HG03196 (cell line): ENCODE data around the gene AMPH.
A peak's percentile ranks its signal among the peaks of the same experiment; 100 is the strongest.
"Not testable (repeated sequence)": the region's sequence is repeated elsewhere in the genome, so short reads cannot be mapped to it uniquely, and the experiment has no call there.

ENCODE experiments used
- ATAC-seq: cut with Tn5 transposase; IDR thresholded peaks from one replicate; pipeline ENCODE4 v1.9.1; 2021; ENCODE audit not compliant: unreplicated experiment

AMPH gene

GRCh38 chr7:38354271-38354851, 276.8 kb downstream of the AMPH start:
- not testable (repeated sequence) for ATAC-seq

GRCh38 chr7:38353431-38353881, 277.7 kb downstream of the AMPH start:
- not testable (repeated sequence) for ATAC-seq

- ATAC-seq = no peak
Measured at GRCh38 chr7:38351601-38352000, 279.6 kb downstream of the AMPH start.

GRCh38 chr7:38350777-38351176, 280.4 kb downstream of the AMPH start:
- ATAC-seq = not testable (repeated sequence)

- peak; percentile 77 for ATAC-seq
Measured at GRCh38 chr7:38349869-38350583, 281.1 kb downstream of the AMPH start.

- ATAC-seq = peak; percentile 36
Measured at GRCh38 chr7:38349126-38349795, 281.9 kb downstream of the AMPH start.

GRCh38 chr7:38345299-38346172, 285.6 kb downstream of the AMPH start:
- not testable (repeated sequence) for ATAC-seq

GRCh38 chr7:38344741-38345140, 286.4 kb downstream of the AMPH start:
- peak; percentile 71 for ATAC-seq

GRCh38 chr7:38342135-38342534, 289.0 kb downstream of the AMPH start:
- ATAC-seq = not testable (repeated sequence)

GRCh38 chr7:38341172-38341705, 289.9 kb downstream of the AMPH start:
- not testable (repeated sequence) for ATAC-seq

GRCh38 chr7:38339953-38340819, 291.0 kb downstream of the AMPH start:
- ATAC-seq = no peak

- not testable (repeated sequence) for ATAC-seq
Measured at GRCh38 chr7:38336148-38336515, 295.0 kb downstream of the AMPH start.

GRCh38 chr7:38335492-38336147, 295.6 kb downstream of the AMPH start:
- ATAC-seq = peak; percentile 97

- no peak for ATAC-seq
Measured at GRCh38 chr7:38335128-38335491, 296.1 kb downstream of the AMPH start.

- no peak for ATAC-seq
Measured at GRCh38 chr7:38334163-38334562, 297.0 kb downstream of the AMPH start.
